ENCODE measurements around the gene FOXA3.

- TF ChIP-seq, protein P1, sequence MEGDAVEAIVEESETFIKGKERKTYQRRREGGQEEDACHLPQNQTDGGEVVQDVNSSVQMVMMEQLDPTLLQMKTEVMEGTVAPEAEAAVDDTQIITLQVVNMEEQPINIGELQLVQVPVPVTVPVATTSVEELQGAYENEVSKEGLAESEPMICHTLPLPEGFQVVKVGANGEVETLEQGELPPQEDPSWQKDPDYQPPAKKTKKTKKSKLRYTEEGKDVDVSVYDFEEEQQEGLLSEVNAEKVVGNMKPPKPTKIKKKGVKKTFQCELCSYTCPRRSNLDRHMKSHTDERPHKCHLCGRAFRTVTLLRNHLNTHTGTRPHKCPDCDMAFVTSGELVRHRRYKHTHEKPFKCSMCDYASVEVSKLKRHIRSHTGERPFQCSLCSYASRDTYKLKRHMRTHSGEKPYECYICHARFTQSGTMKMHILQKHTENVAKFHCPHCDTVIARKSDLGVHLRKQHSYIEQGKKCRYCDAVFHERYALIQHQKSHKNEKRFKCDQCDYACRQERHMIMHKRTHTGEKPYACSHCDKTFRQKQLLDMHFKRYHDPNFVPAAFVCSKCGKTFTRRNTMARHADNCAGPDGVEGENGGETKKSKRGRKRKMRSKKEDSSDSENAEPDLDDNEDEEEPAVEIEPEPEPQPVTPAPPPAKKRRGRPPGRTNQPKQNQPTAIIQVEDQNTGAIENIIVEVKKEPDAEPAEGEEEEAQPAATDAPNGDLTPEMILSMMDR (conservative IDR thresholded peaks at IDR 0.05; ENCODE audit: low read depth in 2 of 2): peak; percentile 19 to 31; a peak in 2 of 4 replicates
- TF ChIP-seq POLR2AphosphoS5 (IDR thresholded peaks at IDR 0.05; ENCODE audit: low read depth): no peak
- TF ChIP-seq EZH2 (IDR thresholded peaks at IDR 0.05; ENCODE audit: low read depth, unreplicated experiment): no peak
- TF ChIP-seq NANOG (IDR thresholded peaks at IDR 0.05; ENCODE audit: borderline replicate concordance): no peak
- no peak for TF ChIP-seq CREB1 (CRISPR knock-in tag; IDR thresholded peaks at IDR 0.05; ENCODE audit: low read depth)
- no peak for TF ChIP-seq JUNB (IDR thresholded peaks at IDR 0.05; ENCODE audit: unreplicated experiment)
- TF ChIP-seq ZNF114 (CRISPR knock-in tag; IDR thresholded peaks at IDR 0.05): no peak
Measured at GRCh38 chr19:45820413-45821102, 43.6 kb upstream of the FOXA3 start.
